PC-3 (cell line): ENCODE measurements around the gene TTC27. TPM values are rescaled to one million over a fixed set of nuclear protein-coding genes. Genes with fewer than 3 reads are reported as not detected.

Source experiments
- ATAC-seq: fragments of 200-7000 bp; cut with Tn5 transposase; 2 replicates; pipeline ENCODE4 v1.9.1; 2020; ENCODE audit warnings: mild to moderate bottlenecking, moderate library complexity
- BruUV-seq: library from RNA; stranded (reverse); fragments of 400-500 nt; replicated peaks from 2 replicates; lab custom pipeline; 2021; lab: Mats Ljungman, UMichigan
- CTCF ChIA-PET: fragments of 300-600 bp; sonication (Branson Sonifier 250); formaldehyde crosslinking; loops from one replicate; lab custom pipeline; 2022; ENCODE audit warnings: antibody characterized with exemption; lab: Charles Lee
- POLR2A ChIA-PET: fragments of 300-600 bp; sonication (Branson Sonifier 250); formaldehyde crosslinking; loops from one replicate; lab custom pipeline; 2022; ENCODE audit warnings: antibody characterized with exemption; ENCODE audit not compliant: unreplicated experiment; lab: Charles Lee
- DNase-seq: peaks from one replicate; pipeline ENCODE4 v3.0.0-alpha.2; 2015
- H2AFZ ChIP-seq: fragments of 300-600 bp; sonication (generic); 2 replicates; pipeline ENCODE4 v1.6.0; 2016; ENCODE audit warnings: antibody characterized with exemption, low read length
- H3F3A ChIP-seq: fragments of 300-600 bp; sonication (generic); one replicate; pipeline ENCODE4 v1.6.0; 2017; ENCODE audit warnings: antibody characterized with exemption, low read length, control low read depth, mild to moderate bottlenecking; ENCODE audit not compliant: unreplicated experiment
- H3K27ac ChIP-seq: fragments of 300-600 bp; sonication (generic); 2 replicates; pipeline ENCODE4 v1.5.1; 2016; ENCODE audit warnings: mild to moderate bottlenecking, low read length
- H3K27me3 ChIP-seq: fragments of 300-600 bp; sonication (generic); 2 replicates; pipeline ENCODE4 v1.6.1; 2016; ENCODE audit warnings: low read length, mixed read lengths
- H3K36me3 ChIP-seq: fragments of 300-600 bp; sonication (generic); 2 replicates; pipeline ENCODE4 v1.6.1; 2016; ENCODE audit warnings: low read depth, mixed run types, low read length, mixed read lengths
- H3K4me1 ChIP-seq: fragments of 300-600 bp; sonication (generic); 2 replicates; pipeline ENCODE4 v1.5.1; 2016; ENCODE audit warnings: low read length; ENCODE audit not compliant: insufficient read depth
- H3K4me2 ChIP-seq: fragments of 300-600 bp; sonication (generic); 2 replicates; pipeline ENCODE4 v1.6.0; 2016; ENCODE audit warnings: low read length
- H3K4me3 ChIP-seq: fragments of 300-600 bp; sonication (generic); 2 replicates; pipeline ENCODE4 v1.5.1; 2016; ENCODE audit warnings: mild to moderate bottlenecking, low read length, mixed read lengths
- H3K79me2 ChIP-seq: fragments of 300-600 bp; sonication (generic); 2 replicates; pipeline ENCODE4 v1.6.1; 2017; ENCODE audit warnings: low read length, mixed read lengths
- H3K9ac ChIP-seq: fragments of 300-600 bp; sonication (generic); 2 replicates; pipeline ENCODE4 v1.6.0; 2016; ENCODE audit warnings: mild to moderate bottlenecking, low read length
- H3K9me2 ChIP-seq: fragments of 300-600 bp; sonication (generic); replicated peaks from 2 replicates; pipeline ENCODE4 v1.6.1; 2016; ENCODE audit warnings: mixed run types, low read length, mixed read lengths
- H3K9me3 ChIP-seq: fragments of 300-600 bp; sonication (generic); 2 replicates; pipeline ENCODE4 v1.6.1; 2016; ENCODE audit warnings: low read length, mixed read lengths
- H4K20me1 ChIP-seq: fragments of 300-600 bp; sonication (generic); 2 replicates; pipeline ENCODE4 v1.6.1; 2016; ENCODE audit warnings: low read length, mixed read lengths
- EZH2 ChIP-seq: fragments of 300-600 bp; sonication (generic); IDR thresholded peaks from one replicate; pipeline ENCODE4 v1.6.1; 2017; ENCODE audit warnings: antibody characterized with exemption, mild to moderate bottlenecking, low read length; ENCODE audit not compliant: unreplicated experiment
- EZH2phosphoT487 ChIP-seq: fragments of 300-600 bp; sonication (generic); IDR thresholded peaks from 2 replicates; pipeline ENCODE4 v1.6.1; 2018; ENCODE audit warnings: mild to moderate bottlenecking, antibody characterized with exemption, low read length, borderline replicate concordance
- intact Hi-C: fragments of 100-400 bp; cut with micrococcal nuclease; formaldehyde crosslinking; loops from 2 replicates; pipeline ENCODE4 v1.9.0; 2023
- total RNA-seq: library from RNA; depleted of rRNA; stranded (reverse); fragments of >200 nt; gene quantifications from 2 replicates; pipeline ENCODE4 v1.2.3, GENCODE V29; 2014
- TF ChIP-seq, protein P1 (sequence below): fragments of 300-600 bp; sonication (generic); conservative IDR thresholded peaks from 2 replicates; pipeline ENCODE4 v1.5.1; 2017; ENCODE audit warnings: antibody characterized with exemption, low read depth, mild to moderate bottlenecking, low read length

Gene TTC27
- total RNA-seq, 1 experiment from 2014 or later = 33.0 TPM

DNA sequence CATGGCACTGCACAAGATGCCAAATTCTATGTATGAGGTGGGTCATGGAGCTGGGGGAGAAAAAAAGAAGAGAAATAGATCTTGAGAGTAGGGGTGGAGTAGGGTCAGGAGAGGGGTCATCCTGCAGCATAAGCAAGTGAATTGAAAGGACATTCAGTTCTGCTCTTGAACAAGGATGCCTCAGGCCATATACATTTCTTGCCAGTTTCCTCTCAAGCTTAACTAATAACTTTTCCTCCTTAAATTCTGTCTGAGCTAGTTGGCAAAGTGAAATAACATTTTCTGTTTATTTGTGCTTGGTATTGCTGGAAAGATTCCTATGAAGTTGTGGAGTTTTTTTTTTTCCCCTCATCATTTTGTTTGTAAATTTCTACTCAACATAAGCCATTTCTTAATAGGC, 219.9 kb downstream of the TTC27 start:
- intact Hi-C loops = no loop called here
- no peak for DNase-seq
- H3F3A ChIP-seq = no peaks in the 10 kb centered on the region
- no peaks in the 10 kb centered on the region for H3K9me3 ChIP-seq
- H3K4me2 ChIP-seq = no peak overlapping the region
- ATAC-seq = no peak
- H3K27me3 ChIP-seq = no peaks in the 10 kb centered on the region
- no peaks in the 10 kb centered on the region for H4K20me1 ChIP-seq
- H3K79me2 ChIP-seq = no peaks in the 10 kb centered on the region
- H3K4me1 ChIP-seq = no peaks in the 10 kb centered on the region
- no peaks in the 10 kb centered on the region for H3K9me2 ChIP-seq
- no peak overlapping the region for H3K27ac ChIP-seq
- TF ChIP-seq, protein P1, sequence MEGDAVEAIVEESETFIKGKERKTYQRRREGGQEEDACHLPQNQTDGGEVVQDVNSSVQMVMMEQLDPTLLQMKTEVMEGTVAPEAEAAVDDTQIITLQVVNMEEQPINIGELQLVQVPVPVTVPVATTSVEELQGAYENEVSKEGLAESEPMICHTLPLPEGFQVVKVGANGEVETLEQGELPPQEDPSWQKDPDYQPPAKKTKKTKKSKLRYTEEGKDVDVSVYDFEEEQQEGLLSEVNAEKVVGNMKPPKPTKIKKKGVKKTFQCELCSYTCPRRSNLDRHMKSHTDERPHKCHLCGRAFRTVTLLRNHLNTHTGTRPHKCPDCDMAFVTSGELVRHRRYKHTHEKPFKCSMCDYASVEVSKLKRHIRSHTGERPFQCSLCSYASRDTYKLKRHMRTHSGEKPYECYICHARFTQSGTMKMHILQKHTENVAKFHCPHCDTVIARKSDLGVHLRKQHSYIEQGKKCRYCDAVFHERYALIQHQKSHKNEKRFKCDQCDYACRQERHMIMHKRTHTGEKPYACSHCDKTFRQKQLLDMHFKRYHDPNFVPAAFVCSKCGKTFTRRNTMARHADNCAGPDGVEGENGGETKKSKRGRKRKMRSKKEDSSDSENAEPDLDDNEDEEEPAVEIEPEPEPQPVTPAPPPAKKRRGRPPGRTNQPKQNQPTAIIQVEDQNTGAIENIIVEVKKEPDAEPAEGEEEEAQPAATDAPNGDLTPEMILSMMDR = no peak
- TF ChIP-seq EZH2phosphoT487 (no peak), EZH2 (no peak)
- no peak overlapping the region for H3K9ac ChIP-seq
- no peak overlapping the region for H2AFZ ChIP-seq
- H3K36me3 ChIP-seq = no peaks in the 10 kb centered on the region
- ChIA-PET POLR2A (no interaction called here), CTCF (no interaction called here)
- no TSS peak for BruUV-seq
- H3K4me3 ChIP-seq = no peak overlapping the region

DNA sequence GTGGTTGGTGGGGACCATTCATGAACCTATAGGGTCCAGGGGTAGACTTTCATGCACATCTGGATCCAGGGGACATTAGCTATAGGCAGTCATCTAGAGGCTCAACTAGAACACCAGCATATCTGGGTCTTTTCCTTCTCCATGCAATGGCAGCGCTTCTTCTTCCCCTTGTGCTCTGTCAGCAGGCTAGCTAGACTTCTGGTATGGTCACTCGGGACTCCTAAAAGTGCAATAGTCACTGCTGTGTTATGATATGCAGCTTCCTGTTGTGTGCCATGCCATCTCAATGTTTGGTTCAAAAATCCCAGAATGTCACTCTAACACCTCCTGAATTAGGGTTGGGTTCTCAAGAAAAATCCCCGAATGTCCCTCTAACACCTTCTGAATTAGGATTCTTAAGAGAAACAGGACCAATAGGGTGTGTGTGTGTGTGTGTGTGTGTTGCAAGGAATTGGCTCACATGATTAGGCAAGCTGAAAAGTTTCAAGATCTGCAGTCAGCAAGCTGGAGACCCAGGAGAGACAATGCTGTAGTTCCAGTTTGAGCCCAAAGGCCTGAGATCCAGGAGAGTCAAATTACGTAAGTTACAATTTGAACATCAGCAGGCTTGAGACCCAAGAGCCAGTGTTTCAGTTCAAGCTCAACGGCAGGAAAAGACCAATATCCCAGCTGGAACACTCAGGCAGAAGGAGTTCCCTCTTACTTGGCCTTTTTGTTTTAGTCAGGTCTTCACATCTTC, 221.8 kb downstream of the TTC27 start:
- Histone ChIP-seq H3K4me1 (no peaks in the 10 kb centered on the region), H4K20me1 (no peaks in the 10 kb centered on the region), H3K27ac (no peak overlapping the region), H3K9me2 (no peaks in the 10 kb centered on the region), H3K79me2 (no peaks in the 10 kb centered on the region), H3K4me2 (no peak overlapping the region), H3K27me3 (no peaks in the 10 kb centered on the region), H3K36me3 (no peaks in the 10 kb centered on the region), H3F3A (no peaks in the 10 kb centered on the region), H3K9me3 (no peaks in the 10 kb centered on the region), H3K4me3 (no peak overlapping the region), H3K9ac (no peak overlapping the region), H2AFZ (no peak overlapping the region)
- intact Hi-C loops = no loop called here
- ChIA-PET POLR2A (no interaction called here), CTCF (no interaction called here)
- ATAC-seq = no peak
- no peak for DNase-seq
- no TSS peak for BruUV-seq
- TF ChIP-seq EZH2 = no peak
- no peak for TF ChIP-seq EZH2phosphoT487
- TF ChIP-seq, protein P1 = no peak

DNA sequence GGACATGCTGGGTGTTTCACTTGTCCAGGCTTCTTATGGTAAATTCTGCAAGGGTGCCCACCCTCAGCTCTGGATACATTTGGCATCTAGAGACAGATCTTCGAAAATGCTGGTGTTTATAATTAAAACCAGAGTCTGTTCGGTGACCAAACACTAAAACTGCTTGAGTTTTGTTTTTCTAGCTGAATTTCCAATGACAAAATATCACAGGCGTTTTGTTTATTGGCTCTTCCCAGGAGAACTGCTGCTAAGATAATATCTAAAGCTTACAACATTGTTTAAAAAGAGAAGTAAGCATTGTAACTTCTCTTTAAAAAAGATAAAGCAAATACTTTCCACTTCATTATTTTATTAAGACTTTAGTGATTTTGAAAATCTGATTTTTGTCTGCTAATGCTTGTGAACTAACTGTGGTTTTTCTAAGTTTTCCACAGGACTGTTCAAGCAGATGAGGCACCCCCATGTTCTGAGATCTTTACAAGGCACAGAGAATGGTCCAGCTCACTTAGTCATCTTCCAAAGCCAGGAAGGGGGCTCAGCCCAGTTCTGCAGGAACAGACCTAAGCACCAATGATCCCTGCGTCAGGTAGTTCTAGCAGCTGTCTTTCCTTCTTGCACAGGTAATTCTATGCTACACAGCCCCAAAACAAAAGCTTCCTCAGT, 224.1 kb downstream of the TTC27 start:
- BruUV-seq = no TSS peak
- no peak for ATAC-seq
- Histone ChIP-seq H3K9me2 (no peaks in the 10 kb centered on the region), H4K20me1 (no peaks in the 10 kb centered on the region), H3K79me2 (no peaks in the 10 kb centered on the region), H3K9ac (no peak overlapping the region), H3K9me3 (no peaks in the 10 kb centered on the region), H3K27ac (no peak overlapping the region), H3K27me3 (no peaks in the 10 kb centered on the region), H3K4me1 (no peaks in the 10 kb centered on the region), H3F3A (no peaks in the 10 kb centered on the region), H3K4me3 (no peak overlapping the region), H2AFZ (no peak overlapping the region), H3K4me2 (no peak overlapping the region), H3K36me3 (no peaks in the 10 kb centered on the region)
- no peak for TF ChIP-seq EZH2phosphoT487
- TF ChIP-seq, protein P1 = no peak
- no peak for TF ChIP-seq EZH2
- POLR2A ChIA-PET = interaction anchor here (0.7 kb wide), 1 partner anchor 776 kb away, joined by 5 read pairs; no protein-coding TSS in a partner anchor
- CTCF ChIA-PET = interaction anchor here (0.6 kb wide), 1 partner anchor 524 kb away, joined by 6 read pairs; no protein-coding TSS in a partner anchor
- DNase-seq = no peak
- intact Hi-C loops = no loop called here
